Activated T-cell treated with anti-CD3 and anti-CD28 coated beads for 1 hour (primary cell): Measurements from ENCODE around the gene SLC15A1.

Experiments
- DNase-seq: peaks from one replicate; pipeline ENCODE4 v3.0.0-alpha.2; 2020; ENCODE audit warnings: low read depth

Gene SLC15A1, protein sequence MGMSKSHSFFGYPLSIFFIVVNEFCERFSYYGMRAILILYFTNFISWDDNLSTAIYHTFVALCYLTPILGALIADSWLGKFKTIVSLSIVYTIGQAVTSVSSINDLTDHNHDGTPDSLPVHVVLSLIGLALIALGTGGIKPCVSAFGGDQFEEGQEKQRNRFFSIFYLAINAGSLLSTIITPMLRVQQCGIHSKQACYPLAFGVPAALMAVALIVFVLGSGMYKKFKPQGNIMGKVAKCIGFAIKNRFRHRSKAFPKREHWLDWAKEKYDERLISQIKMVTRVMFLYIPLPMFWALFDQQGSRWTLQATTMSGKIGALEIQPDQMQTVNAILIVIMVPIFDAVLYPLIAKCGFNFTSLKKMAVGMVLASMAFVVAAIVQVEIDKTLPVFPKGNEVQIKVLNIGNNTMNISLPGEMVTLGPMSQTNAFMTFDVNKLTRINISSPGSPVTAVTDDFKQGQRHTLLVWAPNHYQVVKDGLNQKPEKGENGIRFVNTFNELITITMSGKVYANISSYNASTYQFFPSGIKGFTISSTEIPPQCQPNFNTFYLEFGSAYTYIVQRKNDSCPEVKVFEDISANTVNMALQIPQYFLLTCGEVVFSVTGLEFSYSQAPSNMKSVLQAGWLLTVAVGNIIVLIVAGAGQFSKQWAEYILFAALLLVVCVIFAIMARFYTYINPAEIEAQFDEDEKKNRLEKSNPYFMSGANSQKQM

DNA sequence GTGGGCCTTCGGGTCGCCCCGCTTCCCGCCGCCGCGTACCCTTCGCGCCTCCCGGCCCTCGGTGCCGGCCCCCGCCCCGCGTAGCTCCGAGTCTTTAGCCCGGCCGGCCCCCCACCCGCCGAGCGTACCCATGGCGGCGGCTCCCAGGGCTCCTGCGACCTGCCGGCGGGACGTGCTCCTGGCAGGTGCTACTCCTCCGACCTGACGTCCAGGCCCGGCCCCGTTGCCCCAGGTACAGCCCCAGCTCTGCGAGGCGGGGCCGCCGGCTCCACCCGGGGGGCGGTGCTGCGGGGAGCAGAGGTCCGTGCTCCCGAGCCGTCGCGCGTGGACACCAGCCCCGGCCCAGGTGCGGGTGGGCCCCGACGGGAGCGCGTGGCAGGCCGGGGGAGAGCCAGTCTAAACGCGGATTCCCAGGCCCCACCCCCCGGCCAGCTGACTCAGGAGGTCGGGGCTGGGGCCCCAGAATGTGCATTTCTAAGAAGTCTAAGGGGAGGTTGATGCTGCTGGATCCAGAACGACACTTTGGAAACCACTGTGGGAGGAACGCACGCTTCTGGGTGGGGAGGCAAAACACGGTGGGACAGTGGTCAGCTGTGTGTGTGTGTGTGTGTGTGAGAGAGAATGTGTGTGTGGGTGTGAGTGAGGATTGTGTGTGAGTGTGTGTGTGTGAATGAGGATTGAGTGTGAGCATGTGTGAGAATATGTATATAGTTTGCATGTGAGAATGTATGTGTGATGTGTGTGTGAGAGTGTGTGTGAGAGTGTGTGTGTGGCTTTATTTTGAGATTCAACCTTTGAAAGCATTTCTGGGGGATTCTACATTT lies at the start of gene SLC15A1:
Gene SLC15A1, minus strand, starts transcription at position 206 of the 824 bp plus-strand sequence. Its CDS starts 74 bp downstream, at position 132.
- DNase-seq, result no peak

DNA sequence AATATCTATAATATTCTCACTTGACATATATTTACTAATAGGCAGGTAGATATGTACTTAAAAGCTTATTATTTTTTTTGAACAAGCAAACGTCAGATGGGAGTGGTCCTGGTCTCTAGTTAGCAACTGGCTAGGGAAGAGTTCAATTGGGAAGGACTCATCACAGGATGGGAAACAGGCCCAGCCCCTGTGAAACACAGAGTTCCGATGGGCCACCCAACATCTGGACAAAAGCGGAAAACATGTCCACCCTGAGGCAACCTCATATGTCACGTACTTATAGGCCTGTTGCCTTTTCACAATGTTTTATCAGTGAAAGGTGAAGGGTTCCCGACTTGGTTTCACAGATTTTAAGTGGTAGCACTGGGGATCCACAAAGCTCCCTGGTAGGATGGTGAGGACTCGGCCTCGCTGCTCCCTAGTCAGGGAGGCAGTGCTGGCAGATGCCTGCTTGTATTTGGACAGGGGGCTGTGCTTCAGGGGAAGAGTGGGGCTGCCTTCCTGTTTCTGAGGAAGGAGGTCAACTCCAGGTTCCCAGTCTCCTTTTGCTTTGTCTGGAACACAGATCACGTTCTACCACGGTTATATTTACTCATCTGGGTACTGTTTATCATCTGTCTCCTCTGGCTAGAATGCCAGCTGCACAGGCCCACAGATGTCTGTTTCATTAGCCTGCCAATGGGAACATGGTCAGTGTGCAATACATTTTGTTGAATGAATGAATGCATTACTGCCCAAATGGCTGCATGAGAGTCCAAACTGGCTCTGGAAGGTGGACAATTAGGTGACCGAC lies 49.4 kb upstream of the SLC15A1 start:
- DNase-seq, result no peak

DNA sequence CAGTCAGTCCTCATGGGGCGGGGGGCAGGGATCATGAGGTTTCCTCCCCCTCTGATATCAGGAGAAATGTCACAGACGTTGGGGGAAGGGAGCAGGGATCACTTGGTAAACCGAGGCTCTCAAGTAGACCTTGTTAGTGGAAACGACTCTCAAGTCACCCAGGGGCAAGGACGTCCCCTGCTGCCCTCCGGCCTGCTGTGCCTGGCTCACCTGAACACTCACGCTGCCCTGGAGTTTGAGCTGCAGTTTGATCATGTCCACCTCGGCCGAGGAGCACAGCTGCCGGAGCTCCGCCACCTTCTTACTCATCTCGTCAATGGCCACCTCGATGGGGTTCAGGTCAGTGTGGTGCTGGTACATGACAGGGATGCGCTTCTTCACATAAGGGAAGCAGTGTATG lies 47.6 kb upstream of the SLC15A1 start:
- no peak for DNase-seq

DNA sequence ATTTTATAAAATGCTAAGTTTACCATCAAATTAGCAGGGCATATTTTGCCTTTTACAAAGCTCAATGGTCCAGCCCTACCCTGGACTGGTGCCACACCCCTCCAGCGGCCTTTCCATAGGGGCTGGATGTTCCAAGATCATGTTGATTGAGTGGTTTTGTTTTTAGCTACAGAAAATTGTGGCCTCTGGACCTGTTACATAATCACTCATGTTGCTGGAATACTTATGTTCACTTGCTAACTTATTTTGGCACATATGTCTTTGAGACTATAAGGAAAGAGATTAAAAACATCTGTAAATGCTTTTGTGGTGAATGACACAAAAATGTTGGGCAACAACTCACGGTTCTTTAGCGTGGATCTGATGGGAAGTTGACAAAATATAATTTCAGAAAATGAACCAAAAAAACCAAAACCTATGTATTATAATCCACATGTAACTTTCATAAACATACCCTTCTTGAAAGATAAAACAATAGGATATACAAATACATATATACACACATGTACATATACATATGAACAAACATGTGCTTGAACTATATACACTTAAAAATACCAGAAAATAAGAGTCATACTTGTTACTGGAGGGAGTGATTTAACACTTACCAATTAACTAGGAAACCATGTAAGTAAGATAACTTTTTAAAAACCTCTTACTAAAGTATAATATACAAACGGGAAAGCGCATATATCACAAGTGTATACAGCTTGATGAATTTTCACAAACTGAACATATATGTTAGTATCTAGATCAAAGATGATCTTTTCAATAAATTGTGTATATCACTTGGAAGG lies 46.6 kb upstream of the SLC15A1 start:
- no peak for DNase-seq

DNA sequence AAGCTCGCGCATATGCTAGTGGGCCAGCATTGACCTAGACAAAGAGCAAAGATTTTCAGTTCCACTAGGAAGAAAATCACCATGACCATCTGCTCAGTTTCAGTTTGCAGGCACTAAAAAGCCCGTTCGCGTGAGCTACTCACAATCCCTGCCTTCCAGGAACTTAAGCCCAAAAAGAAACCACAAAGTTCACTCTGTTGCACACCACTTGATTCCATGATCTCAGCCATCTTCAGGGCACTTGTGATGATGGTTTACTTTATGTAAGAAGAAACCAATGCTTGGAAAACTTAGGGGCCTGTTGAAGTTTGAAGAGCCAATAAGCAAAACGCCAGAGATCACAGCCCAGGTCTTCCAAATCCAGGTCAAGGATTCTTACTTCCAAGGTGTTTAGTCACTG lies 45.0 kb upstream of the SLC15A1 start:
- no peak for DNase-seq

DNA sequence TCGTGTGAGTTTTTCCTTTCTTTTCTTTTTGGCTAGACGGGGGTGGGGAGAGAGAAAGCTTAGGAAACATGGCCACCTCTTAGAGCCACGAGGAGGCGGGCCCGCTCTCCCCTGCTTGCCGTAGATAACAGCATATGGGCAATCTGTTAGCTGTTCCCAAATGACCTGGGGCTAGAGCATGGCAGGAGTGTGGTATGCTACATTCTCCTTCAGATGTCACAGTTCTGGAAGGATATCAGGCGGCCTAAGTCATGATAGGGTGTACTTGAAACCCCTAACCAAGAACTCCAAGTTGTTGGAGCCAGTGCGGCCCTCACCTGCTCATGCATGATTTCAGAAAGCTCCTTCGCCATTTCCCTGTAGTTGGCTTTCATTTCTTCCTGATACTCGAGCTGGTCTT lies 44.3 kb upstream of the SLC15A1 start:
- no peak for DNase-seq

DNA sequence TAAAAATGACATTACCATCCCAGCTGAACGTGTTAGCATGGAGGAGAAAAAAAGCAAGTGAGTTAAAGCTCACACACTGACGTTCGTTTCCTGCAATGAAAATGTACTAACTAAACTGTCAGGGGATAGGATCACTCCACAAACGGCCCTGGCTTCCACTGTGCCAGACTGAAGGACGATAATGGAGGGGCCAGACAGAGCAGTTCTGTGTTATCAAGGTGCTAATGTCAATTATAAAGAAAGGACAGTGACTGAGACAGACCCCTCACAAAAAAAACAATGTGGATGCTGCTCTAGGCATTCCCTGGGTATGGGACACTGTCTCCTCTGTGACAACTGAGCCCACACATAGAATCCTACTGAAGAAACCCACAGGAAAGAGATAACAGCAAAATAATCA lies 43.7 kb upstream of the SLC15A1 start:
- no peak for DNase-seq

DNA sequence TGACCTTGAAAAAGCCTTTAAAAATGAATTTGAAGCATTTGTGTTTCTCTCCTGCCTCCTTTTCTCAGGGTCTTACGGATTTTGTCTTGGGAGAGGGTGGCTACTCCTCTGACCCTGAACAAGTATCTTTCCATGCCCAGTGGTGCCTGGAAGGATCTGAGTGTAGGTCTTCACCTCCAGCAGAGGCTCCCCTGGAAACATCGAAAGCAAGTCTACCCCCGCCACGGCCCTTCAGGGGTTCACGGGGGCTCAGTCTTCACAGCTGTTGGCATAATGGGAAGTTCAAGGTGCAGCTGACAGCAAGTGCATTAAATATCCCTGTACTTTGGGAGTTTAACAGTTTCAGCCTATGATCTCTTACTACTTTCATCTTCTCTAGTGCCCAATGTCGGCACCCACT lies 42.7 kb upstream of the SLC15A1 start:
- no peak for DNase-seq

DNA sequence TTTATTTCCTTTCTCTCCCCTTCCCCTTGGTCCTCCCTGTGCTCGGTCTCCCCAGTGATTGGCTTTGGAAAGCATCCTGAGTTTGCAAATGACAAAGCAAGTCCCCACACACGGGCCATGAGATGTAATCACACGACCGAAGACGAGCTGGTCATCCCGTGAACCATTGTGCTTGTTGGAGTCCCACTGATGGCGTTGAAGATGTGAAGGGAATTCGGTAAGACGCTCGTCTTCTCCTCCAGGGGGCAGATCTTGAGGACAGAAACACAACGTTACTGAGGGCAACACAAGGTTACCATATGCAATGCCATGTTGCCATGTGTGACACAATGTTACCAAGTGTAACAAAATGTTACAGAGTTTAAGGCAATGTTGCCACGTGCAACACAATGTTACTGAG lies 42.0 kb upstream of the SLC15A1 start:
- no peak for DNase-seq

DNA sequence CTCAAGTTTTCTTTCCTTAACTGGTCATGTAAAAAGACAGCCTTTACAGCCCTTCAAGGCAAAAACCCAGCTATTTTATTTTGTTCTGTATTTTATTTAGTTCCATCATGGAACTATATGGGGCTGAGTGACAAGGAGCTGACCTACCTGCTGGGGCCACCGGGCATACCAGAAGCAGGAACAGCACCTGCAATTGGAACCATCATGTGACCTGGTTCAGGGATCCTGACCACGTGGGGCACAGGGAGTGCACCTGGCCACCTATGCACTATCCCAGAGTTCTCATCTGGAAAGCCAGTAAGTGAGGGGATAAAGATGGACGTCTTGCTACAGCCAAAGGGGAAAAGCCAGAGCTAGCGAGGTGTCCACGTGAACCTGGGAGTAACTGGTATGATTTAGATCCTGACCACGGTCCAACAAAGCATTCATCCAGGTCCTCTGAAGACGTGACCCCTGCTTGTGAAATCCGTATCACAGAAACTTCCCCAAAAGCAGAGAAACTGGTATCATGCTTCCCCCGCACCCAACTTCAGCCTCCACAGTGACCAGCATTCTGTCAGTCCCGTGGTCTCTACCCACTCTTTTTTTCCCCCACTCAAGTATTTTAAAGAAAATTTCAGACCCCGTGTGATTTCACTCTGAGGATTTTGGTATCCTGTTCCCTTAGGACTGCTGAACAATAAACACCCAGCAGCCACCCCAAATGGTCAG lies 40.5 kb upstream of the SLC15A1 start:
- no peak for DNase-seq

DNA sequence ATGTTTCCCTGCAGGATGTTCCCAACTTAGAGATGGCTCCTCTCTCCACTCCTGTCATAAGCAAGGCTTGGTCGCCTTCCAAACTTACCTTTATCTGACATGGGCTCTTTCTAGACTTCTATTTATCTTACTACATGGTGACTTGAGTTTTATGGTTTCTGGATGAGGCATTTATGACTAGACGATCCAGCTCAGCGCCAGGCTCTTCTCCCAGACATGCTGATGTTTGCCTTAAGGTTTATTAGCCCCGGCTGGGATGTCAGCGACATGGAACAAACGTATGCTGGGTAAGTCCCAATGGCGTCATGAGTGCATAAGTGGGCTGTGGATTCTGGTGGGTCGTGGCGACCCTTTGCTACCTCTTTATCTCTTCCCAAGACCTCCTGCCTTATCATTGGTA lies 39.8 kb upstream of the SLC15A1 start:
- no peak for DNase-seq

DNA sequence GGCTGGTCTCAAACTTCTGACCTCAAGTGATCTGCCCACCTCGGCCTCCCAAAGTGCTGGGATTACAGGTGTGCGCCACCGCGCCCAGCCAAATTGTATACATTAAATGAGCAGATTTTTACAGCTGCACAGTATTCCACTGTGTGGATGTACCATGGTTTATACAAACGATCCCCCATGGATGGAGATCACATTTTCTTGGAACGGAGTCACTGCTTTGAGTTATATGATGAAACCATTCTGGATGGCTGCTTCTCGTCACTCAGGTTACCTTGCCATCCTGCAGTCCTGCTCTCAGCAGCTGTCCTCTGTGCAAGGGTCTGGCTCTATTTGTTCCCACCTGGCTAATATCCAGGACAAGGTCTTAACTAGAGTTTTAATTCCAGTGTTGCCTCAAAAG lies 39.1 kb upstream of the SLC15A1 start:
- no peak for DNase-seq

DNA sequence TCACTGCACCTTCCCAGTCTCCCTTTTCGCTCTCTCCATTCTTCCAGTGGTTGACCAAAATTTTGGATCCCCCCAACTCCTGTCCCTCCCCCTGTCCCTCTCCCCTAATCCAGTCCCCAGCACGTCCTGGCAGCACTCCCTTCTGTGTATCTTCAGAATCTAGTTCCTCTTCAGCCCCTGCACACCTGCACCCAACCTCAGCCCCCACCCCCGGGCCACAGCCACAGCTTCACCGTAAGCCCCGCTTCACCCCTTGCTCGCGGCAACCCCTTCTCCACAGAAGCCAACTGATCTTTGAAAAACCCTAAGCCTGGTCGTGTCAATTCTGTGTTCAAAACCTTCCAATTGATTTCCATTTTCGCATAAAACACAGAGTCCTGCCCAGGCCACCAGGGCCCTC lies 35.5 kb upstream of the SLC15A1 start:
- DNase-seq, result no peak

DNA sequence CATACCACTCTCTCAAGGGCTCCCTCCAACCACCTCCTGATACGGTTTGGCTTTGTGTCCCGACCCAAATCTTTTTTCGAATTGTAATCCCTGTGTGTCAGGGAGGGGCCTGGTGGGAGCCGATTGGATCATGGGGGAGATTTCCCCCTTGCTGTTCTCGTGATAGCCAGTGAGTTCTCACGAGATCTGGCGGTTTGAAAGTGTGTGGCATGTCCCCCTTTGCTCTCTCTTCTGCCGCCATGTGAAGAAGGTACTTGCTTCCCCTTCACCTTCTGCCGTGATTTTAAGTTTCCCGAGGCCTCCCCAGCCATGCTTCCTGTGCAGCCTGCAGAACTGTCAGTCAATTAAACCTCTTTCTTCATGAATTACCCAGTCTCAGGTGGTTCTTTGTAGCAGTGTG lies 34.7 kb upstream of the SLC15A1 start:
- no peak for DNase-seq

DNA sequence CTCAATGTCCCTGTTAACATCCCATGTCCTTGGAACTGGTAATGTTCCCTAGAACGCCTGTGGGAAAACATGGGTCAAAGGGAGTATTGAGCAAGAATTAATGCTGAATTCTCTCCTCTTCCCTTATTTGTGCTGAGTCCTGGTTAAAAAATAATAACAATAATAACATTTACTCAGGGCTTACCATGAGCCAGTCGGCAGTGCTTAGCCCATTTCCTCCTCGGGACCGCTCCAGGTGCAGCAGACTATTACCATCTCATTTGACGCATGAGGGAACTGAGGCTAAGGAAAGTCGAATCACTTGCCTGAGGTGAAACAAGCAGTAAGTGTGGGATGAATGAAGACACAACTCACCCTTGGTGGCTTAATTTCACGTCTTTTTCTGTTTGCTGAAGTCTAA lies 33.6 kb upstream of the SLC15A1 start:
- no peak for DNase-seq

DNA sequence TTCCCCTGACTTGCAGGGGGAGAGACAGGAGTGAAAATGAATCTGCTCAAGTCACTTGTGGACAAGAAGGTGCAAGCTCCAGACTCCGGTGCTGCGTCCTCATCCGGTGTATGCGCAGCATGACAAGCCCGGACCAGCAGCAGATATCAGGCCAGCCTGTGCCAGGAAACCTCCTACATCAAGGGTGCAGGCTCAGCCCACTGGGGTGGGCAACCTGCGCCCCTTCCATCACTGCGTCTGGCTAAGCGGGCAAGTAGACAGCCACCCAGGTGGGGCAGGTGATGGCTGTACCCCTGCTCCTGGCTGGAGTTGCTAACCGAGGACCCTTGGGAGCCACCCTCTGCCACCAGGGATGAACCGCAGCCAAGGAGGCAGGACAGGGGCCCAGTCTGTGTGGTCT lies 32.9 kb upstream of the SLC15A1 start:
- DNase-seq, result no peak

DNA sequence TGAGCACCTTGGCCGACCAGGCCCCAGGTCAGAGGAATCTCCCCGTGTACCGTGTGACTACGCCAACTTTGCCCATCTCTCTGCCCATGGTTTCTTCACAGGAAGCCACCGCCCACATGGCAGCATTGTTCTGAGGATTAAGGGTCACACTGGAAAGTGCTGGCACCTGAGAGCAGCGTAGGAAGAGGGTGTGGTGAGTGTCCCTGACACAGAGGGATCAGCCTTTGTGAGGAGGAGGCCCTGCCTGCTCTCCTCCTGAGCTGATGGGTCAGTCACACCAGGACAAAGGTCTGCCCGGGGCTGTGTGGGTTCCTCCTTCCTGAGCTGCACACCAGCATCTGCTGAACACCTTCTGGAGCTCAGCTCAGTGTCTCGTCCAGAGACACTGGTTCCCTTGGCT lies 32.2 kb upstream of the SLC15A1 start:
- no peak for DNase-seq

DNA sequence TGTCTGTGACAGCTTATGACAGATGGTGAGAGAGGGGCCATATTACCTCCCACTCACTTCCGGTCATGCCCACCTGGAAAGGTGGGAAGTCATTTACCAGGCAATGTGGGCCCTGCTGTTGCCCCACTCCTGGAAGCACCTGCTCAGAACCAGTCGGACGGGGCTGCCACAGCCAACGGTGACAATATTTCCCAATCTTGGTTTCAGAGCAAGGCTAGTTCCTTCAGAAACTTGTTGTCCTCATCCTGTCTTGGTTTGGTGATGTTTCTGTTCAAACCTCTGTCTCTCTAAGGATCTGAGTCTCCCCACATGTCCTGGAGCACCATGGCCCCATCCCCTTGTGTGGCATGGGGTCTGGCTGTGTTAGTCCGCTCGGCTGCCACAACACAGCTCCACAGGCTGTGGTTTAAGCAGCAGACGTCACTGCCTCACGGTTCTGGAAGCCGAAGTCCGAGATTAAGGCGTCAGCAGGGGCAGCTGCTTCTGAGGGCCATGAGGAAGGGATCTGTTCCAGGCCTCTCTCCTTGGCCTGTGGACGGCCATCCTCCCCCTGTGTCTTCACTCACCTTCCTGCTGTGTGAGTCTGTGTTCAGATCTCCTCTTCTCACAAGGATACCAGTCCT lies 31.5 kb upstream of the SLC15A1 start:
- no peak for DNase-seq

DNA sequence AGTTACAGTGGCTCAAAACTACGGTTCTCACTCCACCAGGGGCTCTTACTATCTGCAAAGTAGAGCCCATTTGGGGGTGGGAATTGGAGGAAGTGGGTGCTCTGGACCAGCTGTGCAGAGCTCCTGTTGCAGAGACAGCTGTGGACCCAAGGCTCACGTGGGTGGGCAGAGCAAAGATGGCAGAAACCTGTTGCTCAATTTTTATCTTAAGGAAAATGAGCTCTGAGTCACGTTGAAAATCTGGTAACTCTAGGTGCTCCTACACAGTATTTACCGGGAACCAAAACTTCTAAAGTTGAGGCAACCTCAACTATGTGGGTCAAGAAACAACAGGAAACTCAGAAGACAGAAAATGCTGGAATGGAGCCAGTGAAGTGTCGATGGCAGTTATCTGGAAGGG lies 30.2 kb upstream of the SLC15A1 start:
- DNase-seq, result no peak

DNA sequence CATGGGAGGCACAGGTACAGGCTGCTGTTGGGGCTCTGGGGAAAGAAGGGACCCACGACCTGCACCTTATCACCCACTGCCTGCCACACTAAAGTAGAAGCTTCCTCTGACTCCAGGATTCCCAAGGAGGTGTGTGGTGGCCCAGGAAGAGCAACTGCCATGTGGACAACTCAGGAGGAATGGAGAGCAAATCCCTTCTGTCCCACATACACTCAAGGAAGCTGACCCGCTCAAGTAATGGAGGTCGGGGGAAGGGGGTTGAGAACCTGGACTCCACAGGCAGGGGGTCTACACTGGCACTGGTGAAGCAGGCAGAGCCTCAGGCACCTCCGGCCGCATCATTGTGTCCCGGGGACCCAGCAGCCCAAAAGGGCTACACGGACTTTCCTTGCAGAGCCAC lies 29.4 kb upstream of the SLC15A1 start:
- no peak for DNase-seq
